Large intestine (tissue), 3 donors: ENCODE measurements around the gene FARS2. TPM values are rescaled to one million over a fixed set of nuclear protein-coding genes. Genes with fewer than 3 reads are reported as not detected.

Source experiments
- DNase-seq, 2 donors: peaks; one replicate each; pipeline versions ENCODE4 v3.0.0 to v3.0.0-alpha.2; 2013
- H3K27ac ChIP-seq: one replicate; pipeline ENCODE4 v1.5.1; 2013; ENCODE audit warnings: low read length
- H3K27me3 ChIP-seq: 2 replicates; pipeline ENCODE4 v1.6.1; 2013; ENCODE audit warnings: low read length; ENCODE audit not compliant: control insufficient read depth, insufficient read depth
- H3K36me3 ChIP-seq: 2 replicates; pipeline ENCODE4 v1.6.1; 2013; ENCODE audit warnings: low read length; ENCODE audit not compliant: control insufficient read depth, insufficient read depth
- H3K4me1 ChIP-seq: one replicate; pipeline ENCODE4 v1.6.1; 2013; ENCODE audit warnings: low read length; ENCODE audit not compliant: control insufficient read depth, insufficient read depth
- H3K4me3 ChIP-seq: one replicate; pipeline ENCODE4 v1.5.1; 2013; ENCODE audit warnings: low read length
- H3K9me3 ChIP-seq: one replicate; pipeline ENCODE4 v1.6.1; 2013; ENCODE audit warnings: mild to moderate bottlenecking, low read depth, low read length, moderate library complexity; ENCODE audit not compliant: control insufficient read depth
- WGBS: methylation state at CpG from one replicate; pipeline ENCODE4 v1.1.5; 2013; ENCODE audit warnings: low lambda C conversion rate; ENCODE audit not compliant: insufficient coverage; 5-methylcytosine and 5-hydroxymethylcytosine counted together
- polyA plus RNA-seq: library from polyadenylated mRNA; unstranded; fragments of 120-200 nt; gene quantifications from one replicate; pipeline ENCODE4 v1.2.1, GENCODE V29; 2013

Gene FARS2
- polyA plus RNA-seq, 1 donor: 14.3 TPM

DNA sequence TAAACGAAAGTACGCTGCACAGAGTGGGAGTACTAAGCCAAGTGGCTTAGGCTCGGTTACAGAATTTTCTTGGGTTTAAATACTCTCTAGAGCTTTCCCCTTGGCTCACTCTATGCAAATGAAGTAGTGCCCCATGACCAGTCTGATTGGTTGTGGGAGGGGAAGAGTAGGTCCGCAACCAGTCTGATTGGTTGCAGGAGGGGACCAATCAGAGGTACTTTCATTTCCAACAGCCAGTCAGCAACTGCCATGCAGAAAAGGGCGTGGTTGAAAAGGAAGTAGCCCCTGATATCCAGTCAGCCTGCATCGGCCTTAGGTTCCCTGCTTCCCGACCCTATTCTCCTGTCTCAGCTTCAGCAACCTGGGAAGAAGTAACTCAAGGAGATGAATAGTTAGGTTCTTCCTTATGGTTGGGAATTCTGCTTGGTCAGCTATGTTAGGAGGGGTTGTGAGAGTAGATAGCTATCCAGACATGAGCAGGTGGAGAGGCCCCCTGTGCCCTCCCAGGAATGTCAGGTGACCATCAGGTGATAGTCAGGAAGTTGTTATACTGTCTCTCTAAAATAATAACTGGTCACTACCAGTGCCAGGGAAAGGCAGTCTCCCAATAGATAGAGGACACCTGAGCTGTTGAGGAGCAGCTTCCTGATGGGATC, 57.4 kb downstream of the FARS2 start:
- Histone ChIP-seq H3K4me1 (peaks cover 8% of the 10 kb centered on the region), H3K27ac (peak overlapping the region; percentile 43), H3K9me3 (no peaks in the 10 kb centered on the region), H3K36me3 (no peaks in the 10 kb centered on the region), H3K4me3 (no peak overlapping the region), H3K27me3 (no peaks in the 10 kb centered on the region)
- DNase-seq: peak in 1 of 2 donors; percentile 72
- no CpG with 5 or more reads among the region's 7 CpGs for WGBS

GRCh38 chr6:5323979-5324378, 62.7 kb downstream of the FARS2 start:
- Histone ChIP-seq H3K27ac (no peak overlapping the region), H3K27me3 (no peaks in the 10 kb centered on the region), H3K4me3 (no peak overlapping the region), H3K36me3 (peaks cover 5% of the 10 kb centered on the region), H3K9me3 (peaks cover 5% of the 10 kb centered on the region), H3K4me1 (peaks cover 8% of the 10 kb centered on the region)
- WGBS: 90% methylated on average over 2 of the region's 3 CpGs
- DNase-seq: no peak

DNA sequence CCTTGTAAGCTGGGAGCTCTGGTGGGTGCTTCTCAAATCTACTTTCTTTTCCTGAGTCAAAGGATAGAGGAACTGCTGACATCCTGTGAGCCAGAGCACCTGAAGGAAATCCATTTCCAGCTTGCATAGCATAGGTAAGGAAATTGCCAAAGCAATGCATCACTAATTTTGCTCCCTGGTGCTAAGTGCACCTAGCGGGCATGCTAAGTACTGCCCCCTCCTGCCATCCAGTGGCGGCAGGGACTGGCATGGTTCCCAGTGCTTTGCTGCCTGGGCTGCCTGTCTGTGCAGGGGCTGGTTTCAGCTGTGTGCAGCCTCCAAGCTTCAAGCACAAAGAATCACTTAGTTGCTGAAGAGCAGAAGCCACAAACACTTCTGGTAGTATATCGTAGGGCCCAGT, 63.9 kb downstream of the FARS2 start:
- Histone ChIP-seq H3K27me3 (no peaks in the 10 kb centered on the region), H3K9me3 (peaks cover 5% of the 10 kb centered on the region), H3K27ac (no peak overlapping the region), H3K4me1 (peaks cover 4% of the 10 kb centered on the region), H3K36me3 (peaks cover 5% of the 10 kb centered on the region), H3K4me3 (no peak overlapping the region)
- 100% methylated on average over 1 of the region's 3 CpGs for WGBS
- no peak for DNase-seq

DNA sequence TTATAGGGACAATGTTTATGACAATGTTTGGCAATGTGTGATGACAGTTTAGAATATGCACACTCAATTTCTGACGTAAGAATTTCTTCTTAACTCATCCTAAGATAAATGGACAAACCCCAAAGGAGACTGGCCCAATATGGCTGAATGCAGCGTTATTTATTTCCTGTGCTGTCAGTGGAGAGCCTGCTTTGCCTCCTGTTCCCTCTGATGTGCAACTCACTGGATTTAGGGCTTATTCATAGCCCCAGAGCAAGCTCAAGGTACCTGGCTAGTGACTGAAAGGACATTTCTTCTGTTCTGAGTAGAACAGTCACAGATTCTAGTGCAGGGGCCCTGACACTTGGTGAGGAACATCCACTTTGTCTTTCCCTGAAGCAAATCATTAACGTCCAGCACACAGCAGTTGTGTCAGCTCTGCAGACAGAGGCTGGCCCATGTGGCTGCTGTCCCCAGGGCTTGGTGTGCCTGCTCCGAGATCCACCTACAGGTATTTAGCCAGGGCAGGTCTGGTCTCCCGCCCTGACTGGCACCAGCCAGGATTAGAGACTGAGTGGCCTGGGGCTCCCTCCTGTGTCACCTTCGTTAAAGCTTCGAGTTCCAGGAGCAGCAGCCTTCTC, 64.8 kb downstream of the FARS2 start:
- peaks cover 5% of the 10 kb centered on the region for H3K9me3 ChIP-seq
- WGBS: no CpG with 5 or more reads among the region's 7 CpGs

DNA sequence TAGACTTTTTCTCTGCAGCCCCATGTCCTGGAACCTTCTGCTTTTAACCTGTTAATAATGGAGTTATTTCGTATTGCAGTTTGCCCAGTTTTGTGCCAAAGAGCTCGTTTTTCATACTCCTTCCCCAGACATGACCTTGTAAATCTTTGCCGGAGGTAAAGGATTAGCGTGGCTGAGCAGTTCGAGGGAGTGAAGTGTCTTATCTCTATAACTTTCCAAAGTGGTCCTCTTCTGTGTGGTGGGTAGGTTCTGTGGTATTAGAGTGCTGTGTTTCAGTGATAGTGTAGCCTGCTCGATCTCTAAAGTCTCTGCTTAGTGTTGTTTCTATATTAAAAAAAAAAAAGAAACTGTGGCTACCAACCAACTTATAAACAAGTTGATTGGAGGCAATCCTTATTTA, 67.5 kb downstream of the FARS2 start:
- DNase-seq: no peak
- H3K27ac ChIP-seq: no peak overlapping the region
- H3K36me3 ChIP-seq: peaks cover 5% of the 10 kb centered on the region
- H3K27me3 ChIP-seq: no peaks in the 10 kb centered on the region
- no CpG with 5 or more reads among the region's 6 CpGs for WGBS
- H3K4me1 ChIP-seq: no peaks in the 10 kb centered on the region
- H3K9me3 ChIP-seq: peaks cover 5% of the 10 kb centered on the region
- H3K4me3 ChIP-seq: no peak overlapping the region

More for the DNA sequence above, 64.8 kb downstream of the FARS2 start:
- Histone ChIP-seq H3K36me3 (peaks cover 5% of the 10 kb centered on the region), H3K27ac (no peak overlapping the region), H3K4me3 (no peak overlapping the region), H3K27me3 (no peaks in the 10 kb centered on the region), H3K4me1 (peaks cover 4% of the 10 kb centered on the region)
- DNase-seq: no peak

DNA sequence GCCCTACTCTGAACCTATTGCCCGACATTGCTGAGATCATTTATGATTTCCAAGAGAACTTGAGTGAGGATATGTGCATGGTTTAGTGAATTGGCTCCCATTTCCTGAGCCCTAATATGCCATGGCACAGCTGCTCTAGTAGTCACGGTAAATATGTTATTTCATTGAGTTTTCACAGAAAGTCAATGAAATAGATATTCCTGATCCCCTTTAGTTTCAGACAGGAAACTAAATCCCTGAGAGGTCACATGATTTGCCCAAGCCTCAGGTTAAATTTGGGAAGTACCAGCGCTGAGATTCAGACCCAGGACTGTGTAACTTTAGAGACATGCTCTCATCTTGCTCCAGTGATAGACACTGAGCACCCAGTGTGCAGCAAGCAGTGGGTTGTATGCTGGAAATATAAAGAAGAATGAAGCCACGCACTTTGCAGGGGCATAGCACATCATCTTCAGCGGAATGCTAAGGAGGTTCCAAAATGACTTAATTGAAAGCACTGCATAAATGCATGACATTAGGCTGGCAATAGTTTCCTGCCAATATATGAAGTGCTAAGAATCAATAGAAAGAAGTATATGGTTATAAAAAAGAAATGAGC, 70.6 kb downstream of the FARS2 start:
- WGBS: no CpG with 5 or more reads among the region's 5 CpGs
- H3K4me1 ChIP-seq: no peaks in the 10 kb centered on the region
- no peaks in the 10 kb centered on the region for H3K27me3 ChIP-seq
- no peaks in the 10 kb centered on the region for H3K36me3 ChIP-seq
- H3K27ac ChIP-seq: no peak overlapping the region
- no peak overlapping the region for H3K4me3 ChIP-seq
- no peak for DNase-seq
- H3K9me3 ChIP-seq: no peaks in the 10 kb centered on the region

- Histone ChIP-seq H3K27me3 (no peaks in the 10 kb centered on the region), H3K27ac (no peak overlapping the region), H3K9me3 (no peaks in the 10 kb centered on the region), H3K4me1 (no peaks in the 10 kb centered on the region), H3K4me3 (no peak overlapping the region), H3K36me3 (no peaks in the 10 kb centered on the region)
- no peak for DNase-seq
- WGBS: no CpG with 5 or more reads among the region's 3 CpGs
Measured at GRCh38 chr6:5333658-5334057, 72.3 kb downstream of the FARS2 start.

DNA sequence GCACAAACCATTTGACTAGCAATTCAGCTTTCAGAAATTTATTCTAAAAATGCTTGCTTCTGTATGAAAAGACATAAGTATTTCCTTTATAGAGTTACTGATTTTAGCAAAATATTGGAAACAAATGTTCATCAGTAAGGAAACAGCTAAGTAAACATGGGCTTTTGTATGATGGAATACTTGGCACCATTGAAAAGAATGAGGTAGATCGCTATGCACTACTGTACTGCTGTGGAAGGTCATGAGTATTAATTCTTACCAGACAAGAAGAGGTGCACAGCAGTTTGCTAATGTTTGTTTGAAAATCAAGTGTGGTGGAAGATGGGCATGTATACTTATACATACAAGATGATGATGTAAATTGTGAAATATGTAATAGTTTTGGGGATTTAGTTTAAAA, 73.0 kb downstream of the FARS2 start:
- no peaks in the 10 kb centered on the region for H3K36me3 ChIP-seq
- WGBS: no CpG with 5 or more reads among the region's 1 CpG
- DNase-seq: no peak
- no peak overlapping the region for H3K4me3 ChIP-seq
- peaks cover under 1% of the 10 kb centered on the region for H3K4me1 ChIP-seq
- H3K27ac ChIP-seq: no peak overlapping the region
- H3K9me3 ChIP-seq: no peaks in the 10 kb centered on the region
- no peaks in the 10 kb centered on the region for H3K27me3 ChIP-seq

DNA sequence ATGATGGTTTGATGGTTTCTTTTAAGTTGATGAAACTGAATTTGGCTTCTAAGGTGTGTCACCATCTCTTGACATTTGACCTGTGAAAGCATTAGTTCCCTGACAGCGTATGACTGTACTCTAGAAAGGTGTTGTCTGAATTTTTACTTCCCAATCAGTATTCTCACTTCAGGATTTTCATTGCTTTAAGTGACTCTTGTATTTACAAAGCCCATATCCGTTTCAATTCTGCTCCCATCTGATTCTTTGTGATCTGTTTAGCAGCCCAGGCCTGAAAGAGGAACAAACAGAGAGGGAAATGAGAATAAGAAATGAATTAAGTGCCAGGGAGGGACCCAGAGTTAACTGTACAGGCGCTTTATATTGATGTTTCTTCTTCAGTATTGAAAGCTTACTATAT, 73.7 kb downstream of the FARS2 start:
- WGBS: 20% methylated on average over 1 of the region's 3 CpGs
- H3K4me1 ChIP-seq: peaks cover 8% of the 10 kb centered on the region
- no peak for DNase-seq
- H3K36me3 ChIP-seq: no peaks in the 10 kb centered on the region
- no peaks in the 10 kb centered on the region for H3K27me3 ChIP-seq
- no peak overlapping the region for H3K27ac ChIP-seq
- no peaks in the 10 kb centered on the region for H3K9me3 ChIP-seq
- H3K4me3 ChIP-seq: no peak overlapping the region

DNA sequence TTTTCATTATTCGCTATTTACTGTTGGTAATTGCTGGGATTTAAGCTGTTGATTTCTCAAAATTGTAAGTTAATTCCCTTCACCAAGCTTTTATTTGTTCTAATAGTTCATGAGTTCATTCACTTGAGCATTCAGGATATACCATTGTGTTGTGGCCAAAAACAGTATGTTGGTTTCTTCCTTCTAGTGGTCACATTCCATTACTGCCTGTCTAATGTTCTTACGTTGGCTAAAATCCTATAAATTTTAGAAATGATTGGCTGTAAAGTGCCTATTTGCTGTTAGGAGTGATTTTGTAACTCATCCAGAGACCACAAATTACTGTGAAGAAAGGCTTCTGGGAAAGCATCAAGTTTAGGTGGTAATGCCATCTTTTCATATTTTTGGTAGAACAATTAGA, 76.3 kb downstream of the FARS2 start:
- no peak for DNase-seq
- Histone ChIP-seq H3K4me3 (no peak overlapping the region), H3K36me3 (no peaks in the 10 kb centered on the region), H3K9me3 (no peaks in the 10 kb centered on the region), H3K4me1 (peaks cover 13% of the 10 kb centered on the region), H3K27me3 (no peaks in the 10 kb centered on the region), H3K27ac (peak overlapping the region; percentile 24)
- 100% methylated on average over 1 of the region's 2 CpGs for WGBS
